GM23338 (cell line): ENCODE measurements around the gene ADAMTS10. TPM values are rescaled to one million over a fixed set of nuclear protein-coding genes. Genes with fewer than 3 reads are reported as not detected.

Experiments
- ATAC-seq: fragments of 200-7000 bp; cut with Tn5 transposase; 3 replicates; pipeline ENCODE4 v1.9.1; 2020
- DNase-seq: peaks from one replicate; pipeline ENCODE4 v3.0.0-alpha.2; 2015; ENCODE audit warnings: low spot score
- H2AFZ ChIP-seq: fragments of 200-600 bp; sonication (generic); 2 replicates; pipeline ENCODE4 v1.8.0; 2016; ENCODE audit warnings: antibody characterized with exemption, mild to moderate bottlenecking, moderate library complexity
- H3F3A ChIP-seq: fragments of 200-600 bp; sonication (generic); replicated peaks from 2 replicates; pipeline ENCODE4 v1.8.0; 2017; ENCODE audit warnings: antibody characterized with exemption, mixed run types, low read depth
- H3K27ac ChIP-seq: fragments of 200-600 bp; sonication (generic); 2 replicates; pipeline ENCODE4 v1.6.1; 2016; ENCODE audit warnings: low read depth
- H3K27me3 ChIP-seq: fragments of 200-600 bp; sonication (generic); 2 replicates; pipeline ENCODE4 v1.8.0; 2016; ENCODE audit warnings: mild to moderate bottlenecking, mixed run types, moderate library complexity; ENCODE audit not compliant: insufficient read depth
- H3K36me3 ChIP-seq: fragments of 200-600 bp; sonication (generic); 2 replicates; pipeline ENCODE4 v1.8.0; 2016; ENCODE audit warnings: mild to moderate bottlenecking; ENCODE audit not compliant: insufficient read depth
- H3K4me1 ChIP-seq: fragments of 200-600 bp; sonication (generic); 2 replicates; pipeline ENCODE4 v1.8.0; 2016; ENCODE audit warnings: mild to moderate bottlenecking, moderate library complexity; ENCODE audit not compliant: insufficient read depth
- H3K4me2 ChIP-seq: fragments of 200-600 bp; sonication (generic); 2 replicates; pipeline ENCODE4 v1.7.1; 2017; ENCODE audit warnings: mixed run types
- H3K4me3 ChIP-seq: fragments of 200-600 bp; sonication (generic); 2 replicates; pipeline ENCODE4 v1.6.1; 2016; ENCODE audit warnings: mixed run types
- H3K79me2 ChIP-seq: fragments of 200-600 bp; sonication (generic); replicated peaks from 2 replicates; pipeline ENCODE4 v1.8.0; 2017; ENCODE audit warnings: mild to moderate bottlenecking; ENCODE audit not compliant: insufficient read depth
- H3K9me2 ChIP-seq: fragments of 200-600 bp; sonication (generic); 2 replicates; pipeline ENCODE4 v1.8.0; 2017; ENCODE audit not compliant: insufficient read depth
- H4K20me1 ChIP-seq: fragments of 200-600 bp; sonication (generic); replicated peaks from 2 replicates; pipeline ENCODE4 v1.8.0; 2017; ENCODE audit warnings: mild to moderate bottlenecking; ENCODE audit not compliant: insufficient read depth
- H3K27ac Mint-ChIP-seq: 2 replicates; pipeline ENCODE4 v1.8.0; 2020; ENCODE audit warnings: inconsistent platforms, mild to moderate bottlenecking, moderate library complexity, mixed read lengths
- H3K27me3 Mint-ChIP-seq: 3 replicates; pipeline ENCODE4 v1.8.0; 2022; ENCODE audit warnings: low read depth, mild to moderate bottlenecking, moderate library complexity, mixed read lengths, inconsistent platforms; ENCODE audit not compliant: insufficient read depth, poor library complexity
- H3K36me3 Mint-ChIP-seq: 3 replicates; pipeline ENCODE4 v1.8.0; 2021; ENCODE audit warnings: low read depth, mild to moderate bottlenecking, inconsistent platforms, moderate library complexity, mixed read lengths
- H3K4me1 Mint-ChIP-seq: 3 replicates; pipeline ENCODE4 v1.8.0; 2020; ENCODE audit warnings: mild to moderate bottlenecking, inconsistent platforms, mixed read lengths
- H3K4me3 Mint-ChIP-seq: 3 replicates; pipeline ENCODE4 v1.8.0; 2021; ENCODE audit warnings: moderate library complexity, mild to moderate bottlenecking, inconsistent platforms, mixed read lengths
- H3K9me3 Mint-ChIP-seq: 3 replicates; pipeline ENCODE4 v1.8.0; 2020; ENCODE audit warnings: moderate library complexity, mild to moderate bottlenecking, inconsistent platforms, mixed read lengths
- CREB1 ChIP-seq: fragments of 250-450 bp; sonication (Bioruptor Pico); IDR thresholded peaks from 2 replicates; pipeline ENCODE4 v1.5.0; 2020; ENCODE audit warnings: low read depth, mild to moderate bottlenecking, moderate library complexity
- ETS1 ChIP-seq: IDR thresholded peaks from 2 replicates; pipeline ENCODE4 v1.6.1; 2016; ENCODE audit warnings: antibody characterized with exemption
- EZH2 ChIP-seq: fragments of 200-600 bp; sonication (generic); IDR thresholded peaks from one replicate; pipeline ENCODE4 v1.8.0; 2017; ENCODE audit warnings: antibody characterized with exemption, mild to moderate bottlenecking, low read depth; ENCODE audit not compliant: unreplicated experiment
- JUNB ChIP-seq: IDR thresholded peaks from one replicate; pipeline ENCODE4 v1.6.1; 2016; ENCODE audit warnings: antibody characterized with exemption; ENCODE audit not compliant: unreplicated experiment
- NANOG ChIP-seq: IDR thresholded peaks from 2 replicates; pipeline ENCODE4 v1.6.1; 2016; ENCODE audit warnings: antibody characterized with exemption, borderline replicate concordance
- POLR2AphosphoS5 ChIP-seq: IDR thresholded peaks from 2 replicates; pipeline ENCODE4 v1.6.1; 2016; ENCODE audit warnings: antibody characterized with exemption, low read depth
- ZNF114 ChIP-seq: fragments of 250-450 bp; sonication (Bioruptor Pico); IDR thresholded peaks from 2 replicates; pipeline ENCODE4 v1.5.0; 2020; ENCODE audit warnings: mild to moderate bottlenecking, moderate library complexity
- ZNF331 ChIP-seq: fragments of 250-450 bp; sonication (Bioruptor Pico); IDR thresholded peaks from 2 replicates; pipeline ENCODE4 v1.5.0; 2020; ENCODE audit warnings: low read depth, mild to moderate bottlenecking, moderate library complexity
- ZNF462 ChIP-seq: fragments of 250-450 bp; sonication (Bioruptor Pico); IDR thresholded peaks from 2 replicates; pipeline ENCODE4 v1.5.0; 2020; ENCODE audit warnings: mild to moderate bottlenecking, moderate library complexity
- polyA plus RNA-seq: library from polyadenylated mRNA; unstranded; fragments of >200 nt; fragmentation: Nextera tagmentation; extraction: Ambion mirVana; gene quantifications from 2 replicates; pipeline ENCODE4 v1.2.1, GENCODE V29; 2016
- total RNA-seq: library from RNA; depleted of rRNA; stranded (reverse); fragments of >200 nt; shearing (Covaris generic); gene quantifications from 2 replicates; pipeline ENCODE4 v1.2.3, GENCODE V29; 2014
- TF ChIP-seq, protein P1 (sequence below): IDR thresholded peaks from one replicate; pipeline ENCODE4 v1.6.1; 2018; ENCODE audit warnings: antibody characterized with exemption; ENCODE audit not compliant: unreplicated experiment

Gene ADAMTS10
- total and polyA plus RNA-seq, 2 experiments from 2014 or later = 5.0 to 25.9 TPM

DNA sequence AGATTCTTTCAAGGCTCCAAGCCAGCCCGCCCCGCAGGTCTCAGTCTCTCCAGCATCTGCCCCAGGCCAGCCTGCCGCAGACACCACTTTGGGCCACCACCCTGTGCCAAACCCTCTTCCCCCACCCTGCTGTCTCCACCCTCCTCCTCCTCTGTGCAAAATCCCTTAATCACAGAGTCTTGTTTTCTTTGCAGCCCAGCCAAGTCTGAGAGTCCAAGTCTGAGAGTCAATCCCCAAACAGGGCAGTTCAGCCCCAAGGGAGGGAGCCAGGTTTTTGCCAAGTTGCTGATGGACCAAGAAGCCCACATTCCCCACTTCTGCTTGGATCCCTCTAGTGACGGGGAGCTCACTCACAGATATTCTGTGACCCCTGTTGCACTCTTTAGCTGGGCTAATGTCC lies 3.1 kb downstream of the ADAMTS10 start:
- Mint-ChIP-seq H3K36me3 (peaks cover 55% of the 10 kb centered on the region), H3K4me3 (no peak overlapping the region), H3K9me3 (peaks cover 14% of the 10 kb centered on the region; the same call in 2 of the 3 replicates), H3K27me3 (peaks cover 26% of the 10 kb centered on the region), H3K4me1 (peaks cover 31% of the 10 kb centered on the region), H3K27ac (no peak overlapping the region)
- Histone ChIP-seq H4K20me1 (no peaks in the 10 kb centered on the region; the same call in 1 of the 2 replicates), H3K36me3 (peaks cover 11% of the 10 kb centered on the region; the same call in 1 of the 2 replicates), H3K4me2 (no peak overlapping the region), H3K9me2 (no peaks in the 10 kb centered on the region), H3K79me2 (peaks cover 43% of the 10 kb centered on the region), H3K4me3 (no peak overlapping the region), H3K4me1 (peaks cover 19% of the 10 kb centered on the region), H3F3A (peaks cover 10% of the 10 kb centered on the region), H3K27me3 (no peaks in the 10 kb centered on the region), H3K27ac (no peak overlapping the region), H2AFZ (no peak overlapping the region)
- TF ChIP-seq ETS1 = no peak
- DNase-seq (no peak), ATAC-seq (no peak)

DNA sequence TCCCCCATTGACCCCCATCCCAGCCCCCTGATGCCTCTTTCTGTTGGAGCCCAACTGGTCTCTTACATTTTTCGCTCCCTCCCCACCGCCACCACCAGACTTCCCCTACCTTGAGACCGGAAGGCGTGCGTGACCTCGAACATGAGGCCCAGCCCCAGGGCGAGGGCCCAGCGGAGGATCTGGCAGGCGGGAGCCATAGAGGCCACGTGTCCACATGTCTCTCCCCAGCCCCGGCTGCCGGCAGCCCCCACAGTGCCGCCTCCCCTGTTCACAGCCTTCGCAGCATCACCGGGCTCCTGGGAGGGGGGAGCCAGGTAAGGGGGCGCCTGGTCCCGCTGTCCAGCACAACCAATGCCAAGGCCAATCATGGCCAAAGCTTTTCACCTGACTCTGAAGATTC lies 5.0 kb downstream of the ADAMTS10 start:
- Mint-ChIP-seq H3K4me1 (peaks cover 23% of the 10 kb centered on the region), H3K4me3 (no peak overlapping the region), H3K36me3 (peaks cover 73% of the 10 kb centered on the region), H3K9me3 (peaks cover 14% of the 10 kb centered on the region; the same call in 2 of the 3 replicates), H3K27ac (no peak overlapping the region), H3K27me3 (peaks cover 23% of the 10 kb centered on the region)
- H3K36me3 ChIP-seq = peaks cover 11% of the 10 kb centered on the region; the same call in 1 of the 2 replicates
- H2AFZ ChIP-seq = no peak overlapping the region
- peaks cover 4% of the 10 kb centered on the region; the same call in 1 of the 2 replicates for H3F3A ChIP-seq
- H3K9me2 ChIP-seq = no peaks in the 10 kb centered on the region
- H4K20me1 ChIP-seq = no peaks in the 10 kb centered on the region; the same call in 1 of the 2 replicates
- H3K4me2 ChIP-seq = no peak overlapping the region
- H3K79me2 ChIP-seq = peaks cover 43% of the 10 kb centered on the region
- H3K27me3 ChIP-seq = no peaks in the 10 kb centered on the region
- DNase-seq (no peak), ATAC-seq (no peak)
- peaks cover 12% of the 10 kb centered on the region for H3K4me1 ChIP-seq
- H3K4me3 ChIP-seq = no peak overlapping the region
- H3K27ac ChIP-seq = no peak overlapping the region
- TF ChIP-seq POLR2AphosphoS5 = no peak
- no peak for TF ChIP-seq ZNF114 (CRISPR knock-in tag)
- no peak for TF ChIP-seq ETS1
- no peak for TF ChIP-seq ZNF331 (CRISPR knock-in tag)
- TF ChIP-seq, protein P1, sequence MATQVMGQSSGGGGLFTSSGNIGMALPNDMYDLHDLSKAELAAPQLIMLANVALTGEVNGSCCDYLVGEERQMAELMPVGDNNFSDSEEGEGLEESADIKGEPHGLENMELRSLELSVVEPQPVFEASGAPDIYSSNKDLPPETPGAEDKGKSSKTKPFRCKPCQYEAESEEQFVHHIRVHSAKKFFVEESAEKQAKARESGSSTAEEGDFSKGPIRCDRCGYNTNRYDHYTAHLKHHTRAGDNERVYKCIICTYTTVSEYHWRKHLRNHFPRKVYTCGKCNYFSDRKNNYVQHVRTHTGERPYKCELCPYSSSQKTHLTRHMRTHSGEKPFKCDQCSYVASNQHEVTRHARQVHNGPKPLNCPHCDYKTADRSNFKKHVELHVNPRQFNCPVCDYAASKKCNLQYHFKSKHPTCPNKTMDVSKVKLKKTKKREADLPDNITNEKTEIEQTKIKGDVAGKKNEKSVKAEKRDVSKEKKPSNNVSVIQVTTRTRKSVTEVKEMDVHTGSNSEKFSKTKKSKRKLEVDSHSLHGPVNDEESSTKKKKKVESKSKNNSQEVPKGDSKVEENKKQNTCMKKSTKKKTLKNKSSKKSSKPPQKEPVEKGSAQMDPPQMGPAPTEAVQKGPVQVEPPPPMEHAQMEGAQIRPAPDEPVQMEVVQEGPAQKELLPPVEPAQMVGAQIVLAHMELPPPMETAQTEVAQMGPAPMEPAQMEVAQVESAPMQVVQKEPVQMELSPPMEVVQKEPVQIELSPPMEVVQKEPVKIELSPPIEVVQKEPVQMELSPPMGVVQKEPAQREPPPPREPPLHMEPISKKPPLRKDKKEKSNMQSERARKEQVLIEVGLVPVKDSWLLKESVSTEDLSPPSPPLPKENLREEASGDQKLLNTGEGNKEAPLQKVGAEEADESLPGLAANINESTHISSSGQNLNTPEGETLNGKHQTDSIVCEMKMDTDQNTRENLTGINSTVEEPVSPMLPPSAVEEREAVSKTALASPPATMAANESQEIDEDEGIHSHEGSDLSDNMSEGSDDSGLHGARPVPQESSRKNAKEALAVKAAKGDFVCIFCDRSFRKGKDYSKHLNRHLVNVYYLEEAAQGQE = no peak
- TF ChIP-seq JUNB = no peak
- TF ChIP-seq EZH2 = no peak
- TF ChIP-seq ZNF462 (CRISPR knock-in tag) = no peak
- TF ChIP-seq NANOG = no peak
- TF ChIP-seq CREB1 = no peak
